ENCODE data around the gene DNMT3B.
"Not testable (repeated sequence)": the region's sequence is repeated elsewhere in the genome, so short reads cannot be mapped to it uniquely, and the experiment has no call there.

Gene DNMT3B

GRCh38 chr20:32789896-32790750 is 27.9 kb downstream of the DNMT3B start:
- peak; percentile 79 for DNase-seq (ENCODE audit: low spot score)

- no peak for DNase-seq (ENCODE audit: low spot score)
Observed at GRCh38 chr20:32790751-32791057, 28.5 kb downstream of the DNMT3B start.

GRCh38 chr20:32792316-32792715 is 30.1 kb downstream of the DNMT3B start:
- no peak for DNase-seq (ENCODE audit: low spot score)

GRCh38 chr20:32792731-32793458 is 30.7 kb downstream of the DNMT3B start:
- no peak for DNase-seq (ENCODE audit: low spot score)

- DNase-seq (ENCODE audit: low spot score) = no peak
Observed at GRCh38 chr20:32796383-32796948, 34.3 kb downstream of the DNMT3B start.

GRCh38 chr20:32796981-32797451 is 34.8 kb downstream of the DNMT3B start:
- DNase-seq (ENCODE audit: low spot score) = peak; percentile 41

GRCh38 chr20:32797571-32797970 is 35.4 kb downstream of the DNMT3B start:
- DNase-seq (ENCODE audit: low spot score) = not testable (repeated sequence)

GRCh38 chr20:32798046-32798981 is 36.1 kb downstream of the DNMT3B start:
- DNase-seq (ENCODE audit: low spot score) = no peak

GRCh38 chr20:32803092-32803491 is 40.9 kb downstream of the DNMT3B start:
- DNase-seq (ENCODE audit: low spot score) = no peak

GRCh38 chr20:32804022-32804715 is 42.0 kb downstream of the DNMT3B start:
- DNase-seq (ENCODE audit: low spot score) = no peak

- no peak for DNase-seq (ENCODE audit: low spot score)
Observed at GRCh38 chr20:32804817-32805216, 42.6 kb downstream of the DNMT3B start.

GRCh38 chr20:32805721-32806120 is 43.5 kb downstream of the DNMT3B start:
- no peak for DNase-seq (ENCODE audit: low spot score)

GRCh38 chr20:32806356-32806755 is 44.2 kb downstream of the DNMT3B start:
- DNase-seq (ENCODE audit: low spot score) = no peak

- DNase-seq (ENCODE audit: low spot score) = no peak
Observed at GRCh38 chr20:32807706-32808105, 45.5 kb downstream of the DNMT3B start.

- DNase-seq (ENCODE audit: low spot score) = no peak
Observed at GRCh38 chr20:32808438-32808837, 46.3 kb downstream of the DNMT3B start.

- DNase-seq (ENCODE audit: low spot score) = no peak
Observed at GRCh38 chr20:32809907-32810306, 47.7 kb downstream of the DNMT3B start.

- no peak for DNase-seq (ENCODE audit: low spot score)
Observed at GRCh38 chr20:32810941-32811340, 48.8 kb downstream of the DNMT3B start.

GRCh38 chr20:32811886-32812285 is 49.7 kb downstream of the DNMT3B start:
- DNase-seq (ENCODE audit: low spot score) = no peak

- DNase-seq (ENCODE audit: low spot score) = peak; percentile 77
Observed at GRCh38 chr20:32819992-32820697, 58.0 kb downstream of the DNMT3B start.

GRCh38 chr20:32820698-32821377 is 58.7 kb downstream of the DNMT3B start:
- no peak for DNase-seq (ENCODE audit: low spot score)
